Left forelimb (tissue), 1 donor: ENCODE measurements around the gene ALKBH2.
"Not testable (repeated sequence)": the region's sequence is repeated elsewhere in the genome, so short reads cannot be mapped to it uniquely, and the experiment has no call there.

Experiments
- DNase-seq: peaks from one replicate; pipeline ENCODE4 v3.0.0-alpha.2; 2018; ENCODE audit warnings: low spot score

The ALKBH2 gene

GRCh38 chr12:109069307-109070271, 23.7 kb downstream of the ALKBH2 start:
- DNase-seq: no peak

GRCh38 chr12:109065853-109066193, 27.4 kb downstream of the ALKBH2 start:
- DNase-seq: no peak

- no peak for DNase-seq
Measured at GRCh38 chr12:109065154-109065852, 28.0 kb downstream of the ALKBH2 start.

- DNase-seq: no peak
Measured at GRCh38 chr12:109064143-109064542, 29.1 kb downstream of the ALKBH2 start.

- no peak for DNase-seq
Measured at GRCh38 chr12:109058773-109059172, 34.5 kb downstream of the ALKBH2 start.

GRCh38 chr12:109057376-109057775, 35.9 kb downstream of the ALKBH2 start:
- DNase-seq: no peak

GRCh38 chr12:109056891-109057290, 36.4 kb downstream of the ALKBH2 start:
- DNase-seq: no peak

GRCh38 chr12:109054520-109054919, 38.8 kb downstream of the ALKBH2 start:
- no peak for DNase-seq

GRCh38 chr12:109054124-109054513, 39.2 kb downstream of the ALKBH2 start:
- DNase-seq: not testable (repeated sequence)

GRCh38 chr12:109053382-109054123, 39.7 kb downstream of the ALKBH2 start:
- DNase-seq: no peak

- peak; percentile 91 for DNase-seq
Measured at GRCh38 chr12:109052414-109053323, 40.6 kb downstream of the ALKBH2 start, which contains the start of gene USP30. USP30 (plus strand) TSS chr12:109052576; CDS start chr12:109052679, 103 bp downstream.

GRCh38 chr12:109052097-109052413, 41.2 kb downstream of the ALKBH2 start:
- no peak for DNase-seq

GRCh38 chr12:109049794-109050193, 43.5 kb downstream of the ALKBH2 start:
- not testable (repeated sequence) for DNase-seq

GRCh38 chr12:109048706-109049105, 44.6 kb downstream of the ALKBH2 start:
- not testable (repeated sequence) for DNase-seq

- no peak for DNase-seq
Measured at GRCh38 chr12:109047081-109047805, 46.0 kb downstream of the ALKBH2 start.

- DNase-seq: no peak
Measured at GRCh38 chr12:109044241-109044640, 49.0 kb downstream of the ALKBH2 start.
